ENCODE data around the gene CD27. TPM values are rescaled to one million over a fixed set of nuclear protein-coding genes. Genes with fewer than 3 reads are reported as not detected.
A peak's percentile ranks its signal among the peaks of the same experiment; 100 is the strongest.

Gene CD27
- total RNA-seq, 1 donor = under 0.01 TPM

DNA sequence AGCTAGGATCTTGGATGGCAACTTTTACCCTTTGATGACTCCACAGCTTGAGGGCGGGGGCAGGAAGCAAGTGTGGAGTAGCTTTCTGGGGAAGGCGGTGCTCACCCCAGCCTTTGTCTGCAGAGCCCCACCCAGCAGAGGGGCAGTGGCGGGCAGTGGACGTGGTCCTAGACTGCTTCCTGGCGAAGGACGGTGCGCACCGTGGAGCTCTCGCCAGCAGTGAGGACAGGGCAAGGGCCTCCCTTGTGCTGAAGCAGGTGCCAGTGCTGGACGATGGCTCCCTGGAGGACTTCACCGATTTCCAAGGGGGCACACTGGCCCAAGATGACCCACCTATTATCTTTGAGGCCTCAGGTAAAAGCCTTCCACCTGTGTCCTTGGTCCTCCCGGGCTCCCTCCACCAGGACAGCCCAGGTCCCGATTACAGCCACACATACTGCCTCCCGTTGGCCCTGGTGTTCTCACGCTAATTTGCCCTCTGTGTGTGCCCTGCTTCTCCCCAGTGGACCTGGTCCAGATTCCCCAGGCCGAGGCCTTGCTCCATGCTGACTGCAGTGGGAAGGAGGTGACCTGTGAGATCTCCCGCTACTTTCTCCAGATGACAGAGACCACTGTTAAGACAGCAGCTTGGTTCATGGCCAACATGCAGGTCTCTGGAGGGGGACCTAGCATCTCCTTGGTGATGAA lies 8.3 kb downstream of the CD27 start:
- peak overlapping the region; percentile 81 for H3K4me3 ChIP-seq (ENCODE audit: low read depth, low read length)
- no peak for DNase-seq (ENCODE audit: low read depth)
- TF ChIP-seq, protein P1, sequence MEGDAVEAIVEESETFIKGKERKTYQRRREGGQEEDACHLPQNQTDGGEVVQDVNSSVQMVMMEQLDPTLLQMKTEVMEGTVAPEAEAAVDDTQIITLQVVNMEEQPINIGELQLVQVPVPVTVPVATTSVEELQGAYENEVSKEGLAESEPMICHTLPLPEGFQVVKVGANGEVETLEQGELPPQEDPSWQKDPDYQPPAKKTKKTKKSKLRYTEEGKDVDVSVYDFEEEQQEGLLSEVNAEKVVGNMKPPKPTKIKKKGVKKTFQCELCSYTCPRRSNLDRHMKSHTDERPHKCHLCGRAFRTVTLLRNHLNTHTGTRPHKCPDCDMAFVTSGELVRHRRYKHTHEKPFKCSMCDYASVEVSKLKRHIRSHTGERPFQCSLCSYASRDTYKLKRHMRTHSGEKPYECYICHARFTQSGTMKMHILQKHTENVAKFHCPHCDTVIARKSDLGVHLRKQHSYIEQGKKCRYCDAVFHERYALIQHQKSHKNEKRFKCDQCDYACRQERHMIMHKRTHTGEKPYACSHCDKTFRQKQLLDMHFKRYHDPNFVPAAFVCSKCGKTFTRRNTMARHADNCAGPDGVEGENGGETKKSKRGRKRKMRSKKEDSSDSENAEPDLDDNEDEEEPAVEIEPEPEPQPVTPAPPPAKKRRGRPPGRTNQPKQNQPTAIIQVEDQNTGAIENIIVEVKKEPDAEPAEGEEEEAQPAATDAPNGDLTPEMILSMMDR (IDR thresholded peaks at IDR 0.05; ENCODE audit: insufficient read depth, low read depth, low read length) = no peak

DNA sequence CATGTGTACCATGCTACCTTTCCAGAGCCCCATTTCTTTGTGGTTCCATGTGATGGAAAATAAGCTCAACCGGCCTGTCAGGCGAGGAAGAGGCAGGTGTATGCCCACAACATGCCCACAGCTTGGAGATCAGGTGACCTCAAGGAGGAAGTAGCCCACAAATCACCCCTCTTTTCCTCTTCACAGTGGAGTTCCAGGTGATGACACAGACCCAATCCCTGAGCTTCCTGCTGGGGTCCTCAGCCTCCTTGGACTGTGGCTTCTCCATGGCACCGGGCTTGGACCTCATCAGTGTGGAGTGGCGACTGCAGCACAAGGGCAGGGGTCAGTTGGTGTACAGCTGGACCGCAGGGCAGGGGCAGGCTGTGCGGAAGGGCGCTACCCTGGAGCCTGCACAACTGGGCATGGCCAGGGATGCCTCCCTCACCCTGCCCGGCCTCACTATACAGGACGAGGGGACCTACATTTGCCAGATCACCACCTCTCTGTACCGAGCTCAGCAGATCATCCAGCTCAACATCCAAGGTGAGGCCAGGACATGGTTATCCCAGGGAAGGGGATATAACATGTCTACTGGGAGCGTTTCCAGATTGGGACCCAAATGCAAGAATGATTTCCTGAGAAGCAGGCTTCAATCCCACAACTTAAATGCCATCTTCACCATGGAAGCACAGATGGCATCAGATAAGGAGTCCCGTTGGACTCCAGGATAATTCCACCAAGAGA lies 12.6 kb downstream of the CD27 start:
- DNase-seq (ENCODE audit: low read depth) = no peak
- no peak overlapping the region for H3K4me3 ChIP-seq (ENCODE audit: low read depth, low read length)
- TF ChIP-seq, protein P1 (IDR thresholded peaks at IDR 0.05; ENCODE audit: insufficient read depth, low read depth, low read length) = no peak

GRCh38 chr12:6458281-6459003 lies 13.7 kb downstream of the CD27 start:
- no peak for DNase-seq (ENCODE audit: low read depth)
- TF ChIP-seq, protein P1 (IDR thresholded peaks at IDR 0.05; ENCODE audit: insufficient read depth, low read depth, low read length) = no peak
- H3K4me3 ChIP-seq (ENCODE audit: low read depth, low read length) = no peak overlapping the region

DNA sequence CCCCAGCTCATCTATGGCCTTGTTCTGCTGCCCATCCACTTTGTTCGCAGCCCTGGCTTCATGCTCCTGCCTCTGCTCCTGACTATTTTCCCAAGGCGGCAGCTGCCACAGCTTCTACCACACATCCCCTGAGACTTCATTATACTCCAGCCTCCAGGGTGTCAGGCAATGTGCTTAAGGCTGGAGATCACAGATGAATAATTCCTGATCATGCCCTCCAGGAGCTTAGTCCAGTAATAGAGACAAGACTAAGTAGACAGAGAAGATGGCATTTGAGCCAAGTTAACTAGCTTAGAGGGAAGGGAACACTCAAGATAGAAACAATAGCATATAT lies 14.2 kb downstream of the CD27 start:
- H3K4me3 ChIP-seq (ENCODE audit: low read depth, low read length) = no peak overlapping the region
- no peak for DNase-seq (ENCODE audit: low read depth)
- TF ChIP-seq, protein P1 (IDR thresholded peaks at IDR 0.05; ENCODE audit: insufficient read depth, low read depth, low read length) = no peak

DNA sequence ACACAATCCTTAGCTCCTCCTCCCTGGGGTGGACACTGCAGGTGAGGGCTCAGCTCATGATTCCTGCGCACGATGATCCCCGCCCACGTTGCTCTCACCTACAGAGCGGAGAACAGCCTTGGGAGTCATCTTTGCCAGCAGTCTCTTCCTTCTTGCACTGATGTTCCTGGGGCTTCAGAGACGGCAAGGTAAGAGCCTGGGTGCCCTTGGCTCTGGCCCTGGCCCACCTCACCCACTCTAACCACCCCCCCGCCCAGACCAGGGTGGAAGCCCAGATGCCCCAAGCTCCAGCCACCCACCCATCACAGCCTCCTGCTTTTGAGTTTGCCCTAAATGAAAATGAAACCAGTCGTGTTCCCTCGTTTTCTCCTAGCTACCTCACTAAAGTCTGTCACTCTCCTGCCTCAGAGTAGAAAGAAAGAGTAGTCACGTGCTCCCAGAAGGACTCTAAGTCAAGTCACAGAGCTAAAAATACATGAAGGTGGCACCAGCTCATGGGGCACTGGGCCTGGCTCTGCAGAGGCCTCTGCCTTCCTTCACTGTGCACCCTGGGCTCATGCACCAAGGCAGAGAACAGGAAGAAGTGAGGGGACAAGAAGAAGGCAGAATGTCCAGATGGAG lies 16.1 kb downstream of the CD27 start:
- TF ChIP-seq, protein P1 (IDR thresholded peaks at IDR 0.05; ENCODE audit: insufficient read depth, low read depth, low read length) = no peak
- DNase-seq (ENCODE audit: low read depth) = no peak
- no peak overlapping the region for H3K4me3 ChIP-seq (ENCODE audit: low read depth, low read length)

DNA sequence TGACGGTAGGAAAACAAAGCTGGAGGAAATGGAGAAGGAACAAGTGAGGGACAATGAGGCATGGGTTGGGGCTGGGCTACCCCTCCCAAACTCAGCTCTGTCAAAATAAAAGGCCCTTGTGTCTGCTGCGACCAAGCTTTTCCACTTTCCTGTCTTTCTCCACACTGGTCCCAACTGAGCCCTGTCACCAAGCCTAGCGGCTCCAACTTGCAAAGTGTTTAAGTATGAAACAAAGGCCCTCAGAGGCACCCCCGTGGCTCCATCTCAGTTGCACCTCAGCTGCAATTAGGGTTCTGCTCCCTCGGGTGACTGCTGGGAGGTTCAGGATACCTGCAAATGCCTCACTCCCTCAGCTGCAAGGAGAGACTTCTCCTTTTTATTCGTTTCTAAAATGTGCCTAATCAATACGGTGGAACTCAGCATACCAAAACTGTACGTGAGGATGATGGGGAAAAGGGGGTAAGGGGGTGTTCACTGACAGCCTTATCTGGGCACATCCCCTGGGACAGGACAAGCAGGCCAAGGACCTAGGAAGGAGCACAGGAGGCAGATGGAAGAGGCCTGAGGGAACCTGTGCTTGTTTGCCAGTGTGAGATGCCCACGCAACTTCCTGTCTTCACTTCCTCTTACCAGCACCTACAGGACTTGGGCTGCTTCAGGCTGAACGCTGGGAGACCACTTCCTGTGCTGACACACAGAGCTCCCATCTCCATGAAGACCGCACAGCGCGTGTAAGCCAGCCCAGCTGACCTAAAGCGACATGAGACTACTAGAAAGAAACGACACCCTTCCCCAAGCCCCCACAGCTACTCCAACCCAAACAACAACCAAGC lies 16.9 kb downstream of the CD27 start:
- TF ChIP-seq, protein P1 (IDR thresholded peaks at IDR 0.05; ENCODE audit: insufficient read depth, low read depth, low read length) = no peak
- no peak for DNase-seq (ENCODE audit: low read depth)
- H3K4me3 ChIP-seq (ENCODE audit: low read depth, low read length) = no peak overlapping the region

Measured in fibroblast of villous mesenchyme (primary cell).